ENCODE results near the gene HOMER2.

The HOMER2 gene

GRCh38 chr15:82864967-82865366, 87.6 kb downstream of the HOMER2 start:
- DNase-seq (ENCODE audit: low read depth), result no peak
- TF ChIP-seq, protein P1, sequence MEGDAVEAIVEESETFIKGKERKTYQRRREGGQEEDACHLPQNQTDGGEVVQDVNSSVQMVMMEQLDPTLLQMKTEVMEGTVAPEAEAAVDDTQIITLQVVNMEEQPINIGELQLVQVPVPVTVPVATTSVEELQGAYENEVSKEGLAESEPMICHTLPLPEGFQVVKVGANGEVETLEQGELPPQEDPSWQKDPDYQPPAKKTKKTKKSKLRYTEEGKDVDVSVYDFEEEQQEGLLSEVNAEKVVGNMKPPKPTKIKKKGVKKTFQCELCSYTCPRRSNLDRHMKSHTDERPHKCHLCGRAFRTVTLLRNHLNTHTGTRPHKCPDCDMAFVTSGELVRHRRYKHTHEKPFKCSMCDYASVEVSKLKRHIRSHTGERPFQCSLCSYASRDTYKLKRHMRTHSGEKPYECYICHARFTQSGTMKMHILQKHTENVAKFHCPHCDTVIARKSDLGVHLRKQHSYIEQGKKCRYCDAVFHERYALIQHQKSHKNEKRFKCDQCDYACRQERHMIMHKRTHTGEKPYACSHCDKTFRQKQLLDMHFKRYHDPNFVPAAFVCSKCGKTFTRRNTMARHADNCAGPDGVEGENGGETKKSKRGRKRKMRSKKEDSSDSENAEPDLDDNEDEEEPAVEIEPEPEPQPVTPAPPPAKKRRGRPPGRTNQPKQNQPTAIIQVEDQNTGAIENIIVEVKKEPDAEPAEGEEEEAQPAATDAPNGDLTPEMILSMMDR (conservative IDR thresholded peaks at IDR 0.05; ENCODE audit: control insufficient read depth, insufficient read depth, low read depth, low read length), result no peak

GRCh38 chr15:82862886-82863285, 89.6 kb downstream of the HOMER2 start:
- H3K4me3 ChIP-seq (ENCODE audit: control insufficient read depth, low read depth, low read length), result no peak overlapping the region
- no peak for DNase-seq (ENCODE audit: low read depth)

More at GRCh38 chr15:82864967-82865366, 87.6 kb downstream of the HOMER2 start:
- H3K4me3 ChIP-seq (ENCODE audit: control insufficient read depth, low read depth, low read length), result no peak overlapping the region

DNA sequence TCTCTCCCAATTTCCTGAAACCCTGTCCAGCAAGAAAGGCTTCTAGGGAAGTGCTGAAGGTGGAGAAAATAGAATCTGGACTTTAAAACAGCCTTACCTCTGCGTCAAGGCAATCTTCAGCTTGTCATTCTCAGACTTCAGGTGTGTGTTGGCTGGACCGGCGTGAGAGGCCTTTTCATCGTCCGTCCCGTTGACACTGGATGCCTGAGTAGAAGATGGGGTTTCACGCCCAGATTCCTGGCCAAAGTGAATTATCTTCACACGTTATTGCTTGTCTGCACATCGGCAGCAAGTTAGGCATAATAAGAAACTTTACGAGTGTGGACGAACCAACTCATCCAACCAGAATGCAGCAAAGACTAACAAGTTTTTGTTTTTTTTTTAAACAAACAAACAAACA, 93.6 kb downstream of the HOMER2 start:
- DNase-seq (ENCODE audit: low read depth), result no peak
- TF ChIP-seq, protein P1 (conservative IDR thresholded peaks at IDR 0.05; ENCODE audit: control insufficient read depth, insufficient read depth, low read depth, low read length), result no peak
- no peak overlapping the region for H3K4me3 ChIP-seq (ENCODE audit: control insufficient read depth, low read depth, low read length)

More at GRCh38 chr15:82862886-82863285, 89.6 kb downstream of the HOMER2 start:
- TF ChIP-seq, protein P1 (conservative IDR thresholded peaks at IDR 0.05; ENCODE audit: control insufficient read depth, insufficient read depth, low read depth, low read length), result no peak

- H3K4me3 ChIP-seq (ENCODE audit: control insufficient read depth, low read depth, low read length), result no peak overlapping the region
- TF ChIP-seq, protein P1 (conservative IDR thresholded peaks at IDR 0.05; ENCODE audit: control insufficient read depth, insufficient read depth, low read depth, low read length), result no peak
- no peak for DNase-seq (ENCODE audit: low read depth)
Observed at GRCh38 chr15:82856397-82857170, 95.9 kb downstream of the HOMER2 start.

DNA sequence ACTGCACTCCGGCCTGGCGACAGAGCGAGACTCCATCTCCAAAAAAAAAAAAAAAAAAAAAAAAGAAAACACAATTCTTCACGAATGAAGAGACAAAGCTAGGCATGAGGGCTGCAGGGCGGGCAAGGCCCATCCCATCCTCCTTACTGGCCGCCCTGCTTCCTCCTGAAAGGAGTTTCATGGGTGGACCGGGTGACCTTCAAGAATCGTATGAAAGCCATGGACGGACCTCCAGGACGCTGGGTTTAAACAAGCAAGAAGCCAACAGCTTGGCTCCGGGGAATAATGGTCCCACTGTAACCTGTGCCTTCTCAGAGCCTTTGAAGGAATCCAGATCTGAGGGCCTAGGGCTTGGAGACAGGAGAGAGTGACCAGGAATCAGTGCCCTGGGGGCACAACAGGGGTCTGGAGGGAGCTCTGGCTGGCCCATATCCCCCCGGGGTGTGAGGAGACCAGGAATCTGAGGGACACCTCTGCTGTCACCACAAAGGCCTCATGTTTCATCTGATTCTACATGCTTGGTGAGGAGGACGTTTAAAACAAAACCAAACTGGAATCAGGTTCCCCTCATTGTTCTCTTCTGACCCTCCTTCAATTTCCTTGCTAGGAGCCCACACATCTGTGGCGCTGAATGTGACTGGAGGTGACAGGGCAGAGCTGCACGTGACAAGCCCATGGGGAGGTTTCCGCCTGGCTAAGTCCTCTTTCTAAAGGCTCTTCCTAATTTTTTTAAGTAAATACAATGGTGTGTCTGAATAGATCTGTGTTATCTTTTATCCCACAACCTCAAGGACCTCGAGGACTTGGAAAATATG, 97.0 kb downstream of the HOMER2 start:
- TF ChIP-seq, protein P1 (conservative IDR thresholded peaks at IDR 0.05; ENCODE audit: control insufficient read depth, insufficient read depth, low read depth, low read length), result no peak
- no peak overlapping the region for H3K4me3 ChIP-seq (ENCODE audit: control insufficient read depth, low read depth, low read length)
- DNase-seq (ENCODE audit: low read depth), result no peak

GRCh38 chr15:82854554-82854953, 98.0 kb downstream of the HOMER2 start:
- DNase-seq (ENCODE audit: low read depth), result no peak
- H3K4me3 ChIP-seq (ENCODE audit: control insufficient read depth, low read depth, low read length), result no peak overlapping the region
- TF ChIP-seq, protein P1 (conservative IDR thresholded peaks at IDR 0.05; ENCODE audit: control insufficient read depth, insufficient read depth, low read depth, low read length), result no peak

Data from fibroblast of mammary gland (primary cell).